ENCODE results near the gene B4GALNT2. TPM values are rescaled to one million over a fixed set of nuclear protein-coding genes. Genes with fewer than 3 reads are reported as not detected.
A peak's percentile ranks its signal among the peaks of the same experiment; 100 is the strongest.

B4GALNT2 gene
- total and polyA plus RNA-seq, 2 of the 13 experiments (the other 11 are each of a cell fraction or from before 2014, with no cell fraction given), result not detected

DNA sequence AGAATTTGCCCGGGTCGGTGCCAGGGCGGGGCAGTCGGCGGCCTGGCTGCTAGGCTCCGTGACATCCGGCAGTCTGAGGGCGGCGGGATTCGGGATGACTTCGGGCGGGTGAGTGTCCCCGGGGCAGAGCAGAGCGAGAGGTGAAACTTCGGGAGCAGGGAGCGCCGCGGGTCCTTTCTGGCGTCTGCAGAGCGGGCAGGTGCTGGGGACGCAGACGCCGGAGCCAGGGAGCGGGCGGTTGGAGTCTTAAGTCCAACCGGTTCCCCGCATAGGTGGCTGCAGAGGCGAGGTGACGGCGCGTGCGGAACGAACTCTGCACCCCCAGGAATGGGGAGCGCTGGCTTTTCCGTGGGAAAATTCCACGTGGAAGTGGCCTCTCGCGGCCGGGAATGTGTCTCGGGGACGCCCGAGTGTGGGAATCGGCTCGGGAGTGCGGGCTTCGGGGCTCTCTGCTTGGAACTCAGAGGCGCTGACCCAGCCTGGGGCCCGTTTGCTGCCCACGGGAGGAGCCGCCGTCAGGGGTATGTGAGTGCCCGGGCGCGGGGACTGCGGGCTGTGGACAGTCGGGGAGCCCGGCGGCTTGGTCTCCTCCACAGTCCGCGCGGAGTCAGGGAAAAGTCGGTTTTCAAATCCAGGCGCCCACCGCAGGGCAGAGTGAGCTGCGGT lies at the start of gene B4GALNT2 (continued):
- TF ChIP-seq, protein P1, sequence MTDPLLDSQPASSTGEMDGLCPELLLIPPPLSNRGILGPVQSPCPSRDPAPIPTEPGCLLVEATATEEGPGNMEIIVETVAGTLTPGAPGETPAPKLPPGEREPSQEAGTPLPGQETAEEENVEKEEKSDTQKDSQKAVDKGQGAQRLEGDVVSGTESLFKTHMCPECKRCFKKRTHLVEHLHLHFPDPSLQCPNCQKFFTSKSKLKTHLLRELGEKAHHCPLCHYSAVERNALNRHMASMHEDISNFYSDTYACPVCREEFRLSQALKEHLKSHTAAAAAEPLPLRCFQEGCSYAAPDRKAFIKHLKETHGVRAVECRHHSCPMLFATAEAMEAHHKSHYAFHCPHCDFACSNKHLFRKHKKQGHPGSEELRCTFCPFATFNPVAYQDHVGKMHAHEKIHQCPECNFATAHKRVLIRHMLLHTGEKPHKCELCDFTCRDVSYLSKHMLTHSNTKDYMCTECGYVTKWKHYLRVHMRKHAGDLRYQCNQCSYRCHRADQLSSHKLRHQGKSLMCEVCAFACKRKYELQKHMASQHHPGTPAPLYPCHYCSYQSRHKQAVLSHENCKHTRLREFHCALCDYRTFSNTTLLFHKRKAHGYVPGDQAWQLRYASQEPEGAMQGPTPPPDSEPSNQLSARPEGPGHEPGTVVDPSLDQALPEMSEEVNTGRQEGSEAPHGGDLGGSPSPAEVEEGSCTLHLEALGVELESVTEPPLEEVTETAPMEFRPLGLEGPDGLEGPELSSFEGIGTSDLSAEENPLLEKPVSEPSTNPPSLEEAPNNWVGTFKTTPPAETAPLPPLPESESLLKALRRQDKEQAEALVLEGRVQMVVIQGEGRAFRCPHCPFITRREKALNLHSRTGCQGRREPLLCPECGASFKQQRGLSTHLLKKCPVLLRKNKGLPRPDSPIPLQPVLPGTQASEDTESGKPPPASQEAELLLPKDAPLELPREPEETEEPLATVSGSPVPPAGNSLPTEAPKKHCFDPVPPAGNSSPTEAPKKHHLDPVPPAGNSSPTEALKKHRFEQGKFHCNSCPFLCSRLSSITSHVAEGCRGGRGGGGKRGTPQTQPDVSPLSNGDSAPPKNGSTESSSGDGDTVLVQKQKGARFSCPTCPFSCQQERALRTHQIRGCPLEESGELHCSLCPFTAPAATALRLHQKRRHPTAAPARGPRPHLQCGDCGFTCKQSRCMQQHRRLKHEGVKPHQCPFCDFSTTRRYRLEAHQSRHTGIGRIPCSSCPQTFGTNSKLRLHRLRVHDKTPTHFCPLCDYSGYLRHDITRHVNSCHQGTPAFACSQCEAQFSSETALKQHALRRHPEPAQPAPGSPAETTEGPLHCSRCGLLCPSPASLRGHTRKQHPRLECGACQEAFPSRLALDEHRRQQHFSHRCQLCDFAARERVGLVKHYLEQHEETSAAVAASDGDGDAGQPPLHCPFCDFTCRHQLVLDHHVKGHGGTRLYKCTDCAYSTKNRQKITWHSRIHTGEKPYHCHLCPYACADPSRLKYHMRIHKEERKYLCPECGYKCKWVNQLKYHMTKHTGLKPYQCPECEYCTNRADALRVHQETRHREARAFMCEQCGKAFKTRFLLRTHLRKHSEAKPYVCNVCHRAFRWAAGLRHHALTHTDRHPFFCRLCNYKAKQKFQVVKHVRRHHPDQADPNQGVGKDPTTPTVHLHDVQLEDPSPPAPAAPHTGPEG (CRISPR knock-in tag; IDR thresholded peaks at IDR 0.05), result peak; percentile 76; the same call in 1 of the 2 replicates
- TF ChIP-seq SKI (IDR thresholded peaks at IDR 0.05; ENCODE audit: partially characterized antibody) (no peak), ZFP1 (CRISPR knock-in tag; IDR thresholded peaks at IDR 0.05) (no peak), HNRNPL (IDR thresholded peaks at IDR 0.05; ENCODE audit: low read depth, low read length) (peak; percentile 73; the same call in 1 of the 2 replicates), ZNF496 (CRISPR knock-in tag; IDR thresholded peaks at IDR 0.05; ENCODE audit: insufficient replicate concordance) (no peak), STAT5B (CRISPR knock-in tag; IDR thresholded peaks at IDR 0.05) (no peak), IRF2 (CRISPR knock-in tag; IDR thresholded peaks at IDR 0.05) (0 out of 2 replicates have a peak, but pooled peaks have one; percentile 17), NFAT5 (CRISPR knock-in tag; IDR thresholded peaks at IDR 0.05) (0 out of 2 replicates have a peak, but pooled peaks have one; percentile 65), PCBP1 (IDR thresholded peaks at IDR 0.05; ENCODE audit: borderline replicate concordance, low read depth, low read length) (0 out of 2 replicates have a peak, but pooled peaks have one; percentile 43), TCF7 (IDR thresholded peaks at IDR 0.05; ENCODE audit: low read depth) (no peak), HDAC2 (CRISPR knock-in tag; IDR thresholded peaks at IDR 0.05) (no peak)
- TF ChIP-seq, protein P2, sequence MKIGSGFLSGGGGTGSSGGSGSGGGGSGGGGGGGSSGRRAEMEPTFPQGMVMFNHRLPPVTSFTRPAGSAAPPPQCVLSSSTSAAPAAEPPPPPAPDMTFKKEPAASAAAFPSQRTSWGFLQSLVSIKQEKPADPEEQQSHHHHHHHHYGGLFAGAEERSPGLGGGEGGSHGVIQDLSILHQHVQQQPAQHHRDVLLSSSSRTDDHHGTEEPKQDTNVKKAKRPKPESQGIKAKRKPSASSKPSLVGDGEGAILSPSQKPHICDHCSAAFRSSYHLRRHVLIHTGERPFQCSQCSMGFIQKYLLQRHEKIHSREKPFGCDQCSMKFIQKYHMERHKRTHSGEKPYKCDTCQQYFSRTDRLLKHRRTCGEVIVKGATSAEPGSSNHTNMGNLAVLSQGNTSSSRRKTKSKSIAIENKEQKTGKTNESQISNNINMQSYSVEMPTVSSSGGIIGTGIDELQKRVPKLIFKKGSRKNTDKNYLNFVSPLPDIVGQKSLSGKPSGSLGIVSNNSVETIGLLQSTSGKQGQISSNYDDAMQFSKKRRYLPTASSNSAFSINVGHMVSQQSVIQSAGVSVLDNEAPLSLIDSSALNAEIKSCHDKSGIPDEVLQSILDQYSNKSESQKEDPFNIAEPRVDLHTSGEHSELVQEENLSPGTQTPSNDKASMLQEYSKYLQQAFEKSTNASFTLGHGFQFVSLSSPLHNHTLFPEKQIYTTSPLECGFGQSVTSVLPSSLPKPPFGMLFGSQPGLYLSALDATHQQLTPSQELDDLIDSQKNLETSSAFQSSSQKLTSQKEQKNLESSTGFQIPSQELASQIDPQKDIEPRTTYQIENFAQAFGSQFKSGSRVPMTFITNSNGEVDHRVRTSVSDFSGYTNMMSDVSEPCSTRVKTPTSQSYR (CRISPR knock-in tag; IDR thresholded peaks at IDR 0.05; ENCODE audit: borderline replicate concordance), result no peak
- TF ChIP-seq, protein P3, sequence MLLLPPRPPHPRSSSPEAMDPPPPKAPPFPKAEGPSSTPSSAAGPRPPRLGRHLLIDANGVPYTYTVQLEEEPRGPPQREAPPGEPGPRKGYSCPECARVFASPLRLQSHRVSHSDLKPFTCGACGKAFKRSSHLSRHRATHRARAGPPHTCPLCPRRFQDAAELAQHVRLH (CRISPR knock-in tag; IDR thresholded peaks at IDR 0.05; ENCODE audit: borderline replicate concordance, low read depth), result 0 out of 2 replicates have a peak, but pooled peaks have one; percentile 37
